GM12875 (cell line): ENCODE measurements around the gene C2orf15.
"Not testable (repeated sequence)": the region's sequence is repeated elsewhere in the genome, so short reads cannot be mapped to it uniquely, and the experiment has no call there.

ENCODE experiments used
- H3K4me3 ChIP-seq: one replicate; pipeline ENCODE4 v1.5.1; 2011; ENCODE audit warnings: low read depth, low read length, control low read depth
- TF ChIP-seq, protein P1 (sequence below): IDR thresholded peaks from 2 replicates; pipeline ENCODE4 v1.5.1; 2011; ENCODE audit warnings: low read depth, mild to moderate bottlenecking, control low read depth, inconsistent platforms, low read length, moderate library complexity, borderline replicate concordance; ENCODE audit not compliant: insufficient read depth

C2orf15 gene

DNA sequence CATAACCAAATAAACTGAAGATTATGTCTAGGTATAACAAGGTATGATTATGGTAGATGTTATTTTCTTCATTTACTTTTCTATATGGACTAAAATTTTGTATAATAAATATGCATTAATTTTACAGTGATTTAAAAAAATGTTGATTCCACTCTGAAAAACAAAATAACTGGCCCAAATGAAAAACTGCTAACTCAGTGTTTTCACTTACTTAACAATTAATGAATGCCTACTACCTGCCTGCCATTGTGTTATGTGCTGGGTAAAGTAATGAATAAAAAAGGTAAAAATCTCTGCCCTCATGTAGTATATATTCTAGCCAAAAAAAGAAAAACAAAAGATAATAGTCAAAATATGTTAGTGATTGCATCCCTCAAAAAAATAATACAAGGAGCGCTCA is 29.6 kb upstream of the C2orf15 start:
- H3K4me3 ChIP-seq: no peak overlapping the region

DNA sequence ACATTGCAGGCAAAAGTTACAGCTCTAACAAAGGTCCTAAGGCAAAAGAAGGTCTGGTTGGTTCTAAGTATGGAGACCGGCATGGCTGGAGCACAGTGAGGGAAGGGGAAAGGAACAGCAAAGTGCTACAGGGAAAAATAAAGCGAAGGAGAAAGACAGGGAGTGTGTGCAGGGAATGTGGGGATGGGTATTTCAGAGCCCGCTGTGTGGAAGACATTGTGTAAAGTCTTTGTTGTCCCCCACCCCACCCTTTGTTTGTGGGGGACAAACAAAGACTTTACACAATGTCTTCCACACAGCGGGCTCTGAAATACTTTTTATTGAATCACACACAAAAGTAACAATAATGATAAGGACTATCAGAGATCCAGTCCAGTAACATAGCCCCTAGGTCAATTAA is 28.9 kb upstream of the C2orf15 start:
- TF ChIP-seq, protein P1, sequence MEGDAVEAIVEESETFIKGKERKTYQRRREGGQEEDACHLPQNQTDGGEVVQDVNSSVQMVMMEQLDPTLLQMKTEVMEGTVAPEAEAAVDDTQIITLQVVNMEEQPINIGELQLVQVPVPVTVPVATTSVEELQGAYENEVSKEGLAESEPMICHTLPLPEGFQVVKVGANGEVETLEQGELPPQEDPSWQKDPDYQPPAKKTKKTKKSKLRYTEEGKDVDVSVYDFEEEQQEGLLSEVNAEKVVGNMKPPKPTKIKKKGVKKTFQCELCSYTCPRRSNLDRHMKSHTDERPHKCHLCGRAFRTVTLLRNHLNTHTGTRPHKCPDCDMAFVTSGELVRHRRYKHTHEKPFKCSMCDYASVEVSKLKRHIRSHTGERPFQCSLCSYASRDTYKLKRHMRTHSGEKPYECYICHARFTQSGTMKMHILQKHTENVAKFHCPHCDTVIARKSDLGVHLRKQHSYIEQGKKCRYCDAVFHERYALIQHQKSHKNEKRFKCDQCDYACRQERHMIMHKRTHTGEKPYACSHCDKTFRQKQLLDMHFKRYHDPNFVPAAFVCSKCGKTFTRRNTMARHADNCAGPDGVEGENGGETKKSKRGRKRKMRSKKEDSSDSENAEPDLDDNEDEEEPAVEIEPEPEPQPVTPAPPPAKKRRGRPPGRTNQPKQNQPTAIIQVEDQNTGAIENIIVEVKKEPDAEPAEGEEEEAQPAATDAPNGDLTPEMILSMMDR: no peak
- H3K4me3 ChIP-seq: no peak overlapping the region

More for the DNA sequence above, 29.6 kb upstream of the C2orf15 start:
- TF ChIP-seq, protein P1: no peak

DNA sequence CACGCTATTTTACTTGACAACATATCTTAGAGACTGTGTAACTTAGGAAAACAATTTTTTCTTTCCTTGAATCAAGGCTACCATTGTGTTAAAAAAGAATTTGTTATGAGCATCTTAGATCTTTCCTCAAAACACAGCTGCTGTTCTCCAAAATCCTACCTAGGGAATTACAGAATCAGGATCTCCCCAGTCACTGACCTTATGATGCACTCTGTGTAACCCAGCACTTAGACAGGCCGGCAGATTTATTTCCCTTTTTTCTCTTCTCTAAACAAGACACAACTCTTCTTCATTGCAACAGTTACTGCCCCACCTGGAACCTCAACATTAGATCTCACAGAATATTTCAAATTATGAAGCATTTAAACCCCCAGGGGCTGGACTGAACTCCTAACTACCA is 13.5 kb upstream of the C2orf15 start:
- TF ChIP-seq, protein P1: no peak

DNA sequence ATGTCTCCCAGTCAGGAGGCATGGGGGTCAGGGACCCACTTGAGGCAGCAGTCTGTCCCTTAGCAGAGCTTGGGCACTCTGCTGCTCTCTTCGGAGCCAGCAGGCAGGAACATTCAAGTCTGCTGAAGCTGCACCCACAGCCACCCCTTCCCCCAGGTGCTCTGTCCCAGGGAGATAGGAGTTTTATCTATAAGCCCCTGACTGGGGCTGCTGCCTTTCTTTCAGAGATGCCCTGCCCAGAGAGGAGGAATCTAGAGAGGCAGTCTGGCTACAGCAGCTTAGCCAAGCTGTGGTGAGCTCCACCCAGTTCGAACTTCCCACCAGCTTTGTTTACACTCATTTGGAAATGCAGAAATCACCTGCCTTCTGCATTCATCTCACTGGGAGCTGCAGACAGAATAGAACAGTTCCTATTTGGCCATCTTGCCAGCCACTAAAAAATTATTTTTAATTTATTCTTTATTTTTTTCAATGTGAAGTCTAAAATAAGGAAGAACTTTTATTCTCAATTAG is 6.4 kb upstream of the C2orf15 start:
- H3K4me3 ChIP-seq: not testable (repeated sequence)

More for the DNA sequence above, 13.5 kb upstream of the C2orf15 start:
- no peak overlapping the region for H3K4me3 ChIP-seq

DNA sequence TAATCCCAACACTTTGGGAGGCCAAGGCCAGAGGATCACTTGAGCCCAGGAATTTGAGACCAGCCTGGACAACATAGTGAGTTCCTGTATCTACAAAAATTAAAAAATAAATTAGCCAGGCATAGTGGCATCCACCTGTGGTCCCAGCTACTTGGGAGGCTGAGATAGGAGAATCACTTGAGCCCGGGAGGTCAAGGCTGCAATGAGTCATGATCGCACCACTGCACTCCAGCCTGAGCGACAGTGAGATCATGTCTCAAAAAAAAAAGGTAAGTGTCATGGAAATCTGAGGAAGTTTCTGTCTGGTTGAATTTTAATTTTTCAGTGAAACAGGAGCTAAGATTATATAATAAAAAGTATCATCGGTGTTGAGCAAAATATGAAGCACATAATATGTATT is 2.5 kb upstream of the C2orf15 start:
- no peak overlapping the region for H3K4me3 ChIP-seq
- TF ChIP-seq, protein P1: no peak

DNA sequence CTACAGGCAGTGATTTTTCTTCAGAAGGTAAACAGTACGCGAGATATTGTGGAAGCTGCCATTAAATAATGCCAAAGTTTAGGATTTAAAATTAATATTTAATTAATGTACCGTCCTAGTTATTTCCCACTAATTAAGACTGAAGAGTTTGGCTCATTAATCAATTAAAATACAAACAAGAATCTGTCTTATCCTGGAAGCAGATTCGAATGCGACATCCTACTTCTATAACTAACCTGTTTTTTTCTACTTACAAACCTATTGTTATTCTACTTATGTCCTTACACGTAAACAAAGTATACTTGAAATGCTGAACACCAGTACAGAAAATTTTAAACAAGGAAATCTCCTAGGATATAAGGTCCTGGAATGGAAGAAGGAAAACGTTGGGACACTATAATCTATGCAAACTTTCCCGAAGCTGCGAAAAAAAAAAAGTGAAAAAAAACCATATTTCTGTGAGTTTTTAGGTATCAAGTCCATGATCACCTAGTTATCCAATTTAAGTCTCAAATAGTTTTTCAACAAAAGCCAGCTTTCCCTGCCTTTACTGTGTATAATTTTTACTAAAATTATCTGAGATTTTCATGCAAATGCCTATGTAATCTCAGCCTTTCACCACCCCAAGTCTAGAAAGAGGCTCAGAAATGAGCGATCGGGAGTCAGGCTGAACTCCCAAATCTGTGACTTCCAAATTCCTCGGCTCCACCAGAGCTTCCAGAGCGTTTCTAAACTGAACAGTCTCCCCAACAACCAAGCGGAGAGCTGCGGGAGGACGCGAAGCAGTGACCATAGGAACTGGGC is 1.2 kb upstream of the C2orf15 start:
- TF ChIP-seq, protein P1: no peak
- peak overlapping the region; percentile 76 for H3K4me3 ChIP-seq

DNA sequence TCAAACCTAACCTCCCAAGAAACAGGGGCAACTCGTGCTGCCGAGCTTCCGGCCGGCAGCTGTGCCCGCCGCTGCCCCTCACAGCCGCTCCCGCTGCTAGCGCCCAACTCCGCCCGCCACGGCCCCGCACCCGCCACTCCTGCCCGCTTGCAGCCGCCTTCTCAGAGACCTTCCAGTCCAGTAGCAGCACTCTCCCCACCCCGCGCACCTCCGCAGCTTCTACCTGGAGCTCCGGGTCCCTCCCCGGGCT is 722 bp upstream of the C2orf15 start:
- TF ChIP-seq, protein P1: no peak
- peak overlapping the region; percentile 76 for H3K4me3 ChIP-seq
